H1 (cell line): ENCODE results near the gene SMARCD2.

ENCODE experiments used
- ATF2 ChIP-seq: IDR thresholded peaks from 2 replicates; pipeline ENCODE4 v1.6.1; 2012; ENCODE audit warnings: low read length, inconsistent platforms
- CHD7 ChIP-seq: fragments of 300-600 bp; sonication (generic); IDR thresholded peaks from 2 replicates; pipeline ENCODE4 v1.7.1; 2012; ENCODE audit warnings: low read length, moderate library complexity, mild to moderate bottlenecking, inconsistent platforms; ENCODE audit not compliant: insufficient replicate concordance
- CTCF ChIP-seq, 3 experiments: IDR thresholded peaks; 1 replicate in 2 of 3; 2 replicates in 1 of 3; pipeline versions ENCODE4 v1.5.1 to v1.6.1; 2011; ENCODE audit warnings: low read length in 3 of 3, mild to moderate bottlenecking in 3 of 3, inconsistent platforms in 2 of 3, low read depth in 1 of 3, moderate library complexity in 1 of 3; ENCODE audit not compliant: insufficient read depth in 1 of 3; ENCODE audit errors: control extremely low read depth in 1 of 3
- EZH2 ChIP-seq: fragments of 200-600 bp; sonication (generic); IDR thresholded peaks from 2 replicates; pipeline ENCODE4 v1.7.1; 2012; ENCODE audit warnings: low read depth, mild to moderate bottlenecking, moderate library complexity, low read length, inconsistent platforms; ENCODE audit not compliant: severe bottlenecking
- GABPA ChIP-seq: IDR thresholded peaks from 2 replicates; pipeline ENCODE4 v1.6.1; 2011; ENCODE audit warnings: mild to moderate bottlenecking, low read length, moderate library complexity, borderline replicate concordance; ENCODE audit not compliant: insufficient read depth
- JUND ChIP-seq: IDR thresholded peaks from 2 replicates; pipeline ENCODE4 v1.6.1; 2011; ENCODE audit warnings: mild to moderate bottlenecking, improper control_type of control experiment, low read length
- POLR2AphosphoS5 ChIP-seq: IDR thresholded peaks from 2 replicates; pipeline ENCODE4 v1.6.1; 2011; ENCODE audit warnings: low read depth, low read length
- SIN3A ChIP-seq, 2 experiments: IDR thresholded peaks in 1 of 2; conservative IDR thresholded peaks in 1 of 2; 2 replicates each; pipeline ENCODE4 v1.6.1; 2011 to 2012; ENCODE audit warnings: low read length in 2 of 2, improper control_type of control experiment in 1 of 2, low read depth in 1 of 2, mild to moderate bottlenecking in 1 of 2

- TF ChIP-seq EZH2, result no peak
- no peak for TF ChIP-seq CTCF (IDR thresholded peaks at IDR 0.05; ENCODE audit: control extremely low read depth in 1 of 3, insufficient read depth in 1 of 3, low read depth in 1 of 3, low read length in 3 of 3)
- no peak for TF ChIP-seq CHD7
- TF ChIP-seq SIN3A (conservative IDR thresholded peaks at IDR 0.05 in 1 of 2, IDR thresholded peaks at IDR 0.05 in 1 of 2; ENCODE audit: low read depth in 1 of 2, low read length in 2 of 2), result no peak
- TF ChIP-seq JUND, result no peak
- TF ChIP-seq POLR2AphosphoS5, result no peak
- TF ChIP-seq GABPA, result no peak
- TF ChIP-seq ATF2, result no peak
Measured at GRCh38 chr17:63828936-63829335, 13.5 kb downstream of the SMARCD2 start.
